Fibroblast of pulmonary artery (primary cell): Measurements from ENCODE around the gene RNF4.
A peak's percentile ranks its signal among the peaks of the same experiment; 100 is the strongest.

Experiments used
- DNase-seq: peaks from one replicate; pipeline ENCODE4 v3.0.0-alpha.2; 2010; ENCODE audit warnings: low read depth
- H3K4me3 ChIP-seq: replicated peaks from 2 replicates; pipeline ENCODE4 v1.5.1; 2011; ENCODE audit warnings: low read depth, mild to moderate bottlenecking, control low read depth, low read length, moderate library complexity
- TF ChIP-seq, protein P1 (sequence below): IDR thresholded peaks from 2 replicates; pipeline ENCODE4 v1.5.1; 2011; ENCODE audit warnings: mild to moderate bottlenecking, control low read depth, low read length, inconsistent platforms; ENCODE audit errors: missing control alignments

Gene RNF4

DNA sequence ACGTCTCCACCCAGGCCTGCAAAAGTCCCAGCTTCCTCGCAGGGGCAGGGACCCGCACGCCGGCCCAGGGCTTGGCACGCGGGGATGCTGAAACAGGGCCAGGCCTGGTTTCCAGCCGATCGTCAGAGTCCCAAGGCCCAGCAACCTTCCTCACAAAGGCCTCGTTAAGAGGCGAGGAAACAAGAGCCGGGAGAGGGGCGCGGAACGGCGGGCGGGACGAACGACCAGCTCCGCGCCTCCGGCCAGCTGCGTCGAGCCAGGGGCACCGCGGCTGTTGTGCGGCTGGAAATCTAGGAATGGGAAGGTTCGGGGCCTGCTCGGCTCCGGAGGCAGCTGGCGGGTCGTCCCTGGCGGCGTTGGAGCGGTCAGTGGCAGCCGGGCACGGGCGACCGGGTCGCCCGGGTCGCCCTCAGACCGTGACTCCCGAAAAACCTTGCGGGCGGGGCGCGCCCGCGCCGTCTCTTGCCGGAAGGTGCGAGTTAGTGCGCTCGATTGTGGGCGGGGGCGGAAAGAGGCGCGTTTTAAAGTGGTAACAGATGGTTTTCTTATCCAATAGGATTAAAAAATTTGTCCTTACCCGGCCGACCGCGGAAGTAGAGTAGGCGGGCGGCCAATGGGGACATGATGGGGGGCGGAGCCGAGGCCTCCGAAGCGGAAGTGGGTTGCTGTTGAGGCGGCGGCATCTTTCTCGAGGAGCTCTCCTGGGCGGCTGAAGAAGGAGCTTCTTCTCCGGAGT, at the start of gene RNF4:
Gene RNF4 (plus strand): TSS at position 651 of the 736 bp plus-strand sequence. CDS start 21,388 bp downstream, outside the sequence.
- peak within 1 kb of the TSS; percentile 91 for H3K4me3 ChIP-seq
- peak; percentile 96 for DNase-seq
- TF ChIP-seq, protein P1, sequence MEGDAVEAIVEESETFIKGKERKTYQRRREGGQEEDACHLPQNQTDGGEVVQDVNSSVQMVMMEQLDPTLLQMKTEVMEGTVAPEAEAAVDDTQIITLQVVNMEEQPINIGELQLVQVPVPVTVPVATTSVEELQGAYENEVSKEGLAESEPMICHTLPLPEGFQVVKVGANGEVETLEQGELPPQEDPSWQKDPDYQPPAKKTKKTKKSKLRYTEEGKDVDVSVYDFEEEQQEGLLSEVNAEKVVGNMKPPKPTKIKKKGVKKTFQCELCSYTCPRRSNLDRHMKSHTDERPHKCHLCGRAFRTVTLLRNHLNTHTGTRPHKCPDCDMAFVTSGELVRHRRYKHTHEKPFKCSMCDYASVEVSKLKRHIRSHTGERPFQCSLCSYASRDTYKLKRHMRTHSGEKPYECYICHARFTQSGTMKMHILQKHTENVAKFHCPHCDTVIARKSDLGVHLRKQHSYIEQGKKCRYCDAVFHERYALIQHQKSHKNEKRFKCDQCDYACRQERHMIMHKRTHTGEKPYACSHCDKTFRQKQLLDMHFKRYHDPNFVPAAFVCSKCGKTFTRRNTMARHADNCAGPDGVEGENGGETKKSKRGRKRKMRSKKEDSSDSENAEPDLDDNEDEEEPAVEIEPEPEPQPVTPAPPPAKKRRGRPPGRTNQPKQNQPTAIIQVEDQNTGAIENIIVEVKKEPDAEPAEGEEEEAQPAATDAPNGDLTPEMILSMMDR, result no peak

DNA sequence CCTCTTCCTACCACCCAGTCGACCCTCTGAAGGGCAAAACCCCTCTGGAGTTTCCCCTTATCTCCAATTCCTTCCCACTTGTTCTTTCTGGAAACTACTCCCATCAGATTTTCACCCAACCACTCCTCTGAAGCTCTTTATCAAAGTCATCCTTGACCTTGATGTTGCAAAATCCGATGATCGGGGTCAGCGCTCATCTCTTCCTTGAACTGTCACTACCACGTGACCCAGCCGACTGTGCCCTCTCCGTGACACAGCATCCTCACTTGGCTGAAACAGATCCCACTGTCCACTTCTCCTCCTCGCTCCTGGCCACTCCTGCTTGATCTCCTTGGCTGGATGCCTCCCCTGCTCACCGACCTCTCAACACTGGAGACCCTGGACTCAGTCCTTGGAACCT, 49.1 kb upstream of the RNF4 start:
- TF ChIP-seq, protein P1, result no peak
- no peak overlapping the region for H3K4me3 ChIP-seq
- DNase-seq, result no peak

GRCh38 chr4:2421928-2422327, 47.0 kb upstream of the RNF4 start:
- TF ChIP-seq, protein P1, result no peak
- DNase-seq, result no peak
- H3K4me3 ChIP-seq, result no peak overlapping the region

GRCh38 chr4:2423066-2423465, 45.8 kb upstream of the RNF4 start:
- H3K4me3 ChIP-seq, result no peak overlapping the region
- TF ChIP-seq, protein P1, result no peak
- DNase-seq, result no peak

- no peak for DNase-seq
- no peak overlapping the region for H3K4me3 ChIP-seq
- TF ChIP-seq, protein P1, result no peak
Measured at GRCh38 chr4:2423695-2424094, 45.2 kb upstream of the RNF4 start.

- TF ChIP-seq, protein P1, result no peak
- no peak overlapping the region for H3K4me3 ChIP-seq
- DNase-seq, result peak; percentile 31
Measured at GRCh38 chr4:2424581-2424980, 44.3 kb upstream of the RNF4 start.

GRCh38 chr4:2425386-2426068, 43.4 kb upstream of the RNF4 start:
- DNase-seq, result no peak
- TF ChIP-seq, protein P1, result no peak
- H3K4me3 ChIP-seq, result no peak overlapping the region
